Activated B cell treated with CpG ODN at 0.5 μM for 24 hours (primary cell): ENCODE data around the gene NRBF2. TPM values are rescaled to one million over a fixed set of nuclear protein-coding genes. Genes with fewer than 3 reads are reported as not detected.
A peak's percentile ranks its signal among the peaks of the same experiment; 100 is the strongest.

ENCODE experiments used
- ATAC-seq: fragments of 200-7000 bp; cut with Tn5 transposase; one replicate; pipeline ENCODE4 v1.10.0; 2021; ENCODE audit warnings: low read depth, mild to moderate bottlenecking, moderate library complexity
- CTCF ChIA-PET: fragments of 350-600 bp; sonication (Branson Sonifier 250); formaldehyde crosslinking; loops from one replicate; lab custom pipeline; 2021; ENCODE audit warnings: antibody characterized with exemption; lab: Charles Lee
- POLR2A ChIA-PET: fragments of 350-600 bp; sonication (Branson Sonifier 250); formaldehyde crosslinking; loops from one replicate; lab custom pipeline; 2021; ENCODE audit warnings: antibody characterized with exemption; lab: Charles Lee
- DNase-seq: peaks from one replicate; pipeline ENCODE4 v3.0.0; 2022
- H3K27ac Mint-ChIP-seq: one replicate; pipeline ENCODE4 v1.8.0; 2020; ENCODE audit warnings: mixed read lengths
- H3K27me3 Mint-ChIP-seq: one replicate; pipeline ENCODE4 v1.8.0; 2021; ENCODE audit warnings: mixed read lengths
- H3K36me3 Mint-ChIP-seq: one replicate; pipeline ENCODE4 v1.8.0; 2021; ENCODE audit warnings: low read depth, mixed read lengths
- H3K4me1 Mint-ChIP-seq: one replicate; pipeline ENCODE4 v1.8.0; 2021; ENCODE audit warnings: mixed read lengths
- H3K4me3 Mint-ChIP-seq: one replicate; pipeline ENCODE4 v1.8.0; 2020; ENCODE audit warnings: mild to moderate bottlenecking, mixed read lengths
- H3K9me3 Mint-ChIP-seq: one replicate; pipeline ENCODE4 v1.8.0; 2020; ENCODE audit warnings: mixed read lengths
- CTCF ChIP-seq: fragments of 200-600 bp; IDR thresholded peaks from one replicate; pipeline ENCODE4 v1.8.0; 2022; ENCODE audit warnings: antibody characterized with exemption, mild to moderate bottlenecking
- intact Hi-C: fragments of 100-400 bp; cut with micrococcal nuclease; formaldehyde crosslinking; loops from one replicate; pipeline ENCODE4 v1.15.1; 2024
- total RNA-seq: library from RNA; stranded (reverse); gene quantifications from 2 replicates; pipeline ENCODE4 v1.2.3, GENCODE V29; 2022

Gene NRBF2
- total RNA-seq, 1 donor from 2014 or later, result 26.9 TPM

DNA sequence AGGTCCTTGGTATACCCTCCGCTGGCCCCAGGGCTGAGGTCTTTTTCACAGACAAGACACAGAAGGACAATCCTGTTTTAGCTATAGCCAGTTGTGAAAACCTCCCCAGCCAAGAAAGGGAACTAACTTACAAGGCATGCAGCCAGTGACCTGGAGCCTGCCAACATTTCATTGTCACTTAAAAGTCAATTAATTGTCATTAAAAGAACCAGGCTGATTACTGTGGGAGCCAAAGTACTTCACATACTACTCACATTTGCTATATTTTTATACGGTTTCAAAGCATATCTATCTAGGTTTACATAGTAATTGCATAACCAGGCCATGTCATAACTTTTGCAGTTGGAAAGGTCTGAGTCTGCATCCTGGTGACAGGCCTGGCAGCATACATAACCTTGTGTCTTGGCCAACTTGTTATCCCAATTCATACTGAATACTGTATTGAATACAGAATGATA, 31.1 kb downstream of the NRBF2 start:
- Mint-ChIP-seq H3K9me3 (no peaks in the 10 kb centered on the region), H3K36me3 (peaks cover 37% of the 10 kb centered on the region), H3K4me1 (peaks cover 2% of the 10 kb centered on the region), H3K27ac (no peak overlapping the region), H3K4me3 (no peak overlapping the region), H3K27me3 (no peaks in the 10 kb centered on the region)
- intact Hi-C loops, result no loop called here
- DNase-seq, result no peak
- ChIA-PET CTCF (interaction anchor here (3.5 to 5.7 kb wide), 3 partner anchors 467 to 603 kb away, joined by 13 to 246 read pairs (median 85); no protein-coding TSS in a partner anchor), POLR2A (no interaction called here)
- no peak for TF ChIP-seq CTCF
- no peak for ATAC-seq

DNA sequence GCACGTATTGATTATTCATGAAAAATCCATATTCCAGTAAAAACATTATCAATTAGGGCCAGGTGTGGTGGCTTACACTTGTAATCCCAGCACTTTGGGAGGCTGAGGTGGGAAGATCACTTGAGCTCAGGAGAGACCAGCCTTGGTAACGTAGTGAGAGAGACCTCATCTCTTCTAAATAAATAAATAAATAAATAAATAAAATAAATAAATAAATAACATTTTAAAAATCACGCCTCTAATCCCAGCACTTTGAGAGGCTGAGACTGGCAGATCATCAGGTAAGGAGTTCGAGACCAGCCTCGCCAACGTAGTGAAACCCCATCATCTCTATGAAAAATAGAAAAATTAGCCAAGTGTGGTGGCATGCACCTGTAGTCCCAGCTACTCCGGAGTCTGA, 32.1 kb downstream of the NRBF2 start:
- Mint-ChIP-seq H3K4me3 (no peak overlapping the region), H3K9me3 (no peaks in the 10 kb centered on the region), H3K27me3 (no peaks in the 10 kb centered on the region), H3K4me1 (peaks cover 2% of the 10 kb centered on the region), H3K36me3 (peaks cover 47% of the 10 kb centered on the region), H3K27ac (no peak overlapping the region)
- ATAC-seq, result no peak
- no peak for DNase-seq
- no peak for TF ChIP-seq CTCF
- intact Hi-C loops, result loop anchor here (5.0 kb wide), 2 partner anchors 652 to 702 kb away; no protein-coding TSS in a partner anchor
- ChIA-PET POLR2A (no interaction called here), CTCF (interaction anchor here (2.8 to 5.7 kb wide), 4 partner anchors 300 to 602 kb away, joined by 8 to 246 read pairs (median 49); partner anchors contain the start of gene JMJD1C)

GRCh38 chr10:63166742-63167258, 33.7 kb downstream of the NRBF2 start:
- peak overlapping the region; percentile 12 for H3K27ac Mint-ChIP-seq

GRCh38 chr10:63168821-63169462, 35.8 kb downstream of the NRBF2 start:
- Mint-ChIP-seq H3K27me3 (no peaks in the 10 kb centered on the region), H3K4me3 (no peak overlapping the region), H3K9me3 (no peaks in the 10 kb centered on the region), H3K4me1 (peaks cover 25% of the 10 kb centered on the region), H3K36me3 (peaks cover 72% of the 10 kb centered on the region), H3K27ac (peak overlapping the region; percentile 35)
- intact Hi-C loops, result loop anchor here (5.0 kb wide), 2 partner anchors 648 to 698 kb away; no protein-coding TSS in a partner anchor
- CTCF ChIA-PET, result interaction anchor here (3.0 to 5.7 kb wide), 3 partner anchors 11 to 550 kb away, joined by 19 to 246 read pairs (median 85); no protein-coding TSS in a partner anchor
- ATAC-seq, result no peak
- no peak for DNase-seq
- TF ChIP-seq CTCF, result no peak
- POLR2A ChIA-PET, result no interaction called here

More at GRCh38 chr10:63166742-63167258, 33.7 kb downstream of the NRBF2 start:
- Mint-ChIP-seq H3K4me3 (no peak overlapping the region), H3K9me3 (no peaks in the 10 kb centered on the region), H3K4me1 (peaks cover 4% of the 10 kb centered on the region), H3K27me3 (no peaks in the 10 kb centered on the region), H3K36me3 (peaks cover 59% of the 10 kb centered on the region)
- CTCF ChIA-PET, result interaction anchor here (0.6 to 5.7 kb wide), 39 partner anchors 9 to 875 kb away, joined by 3 to 246 read pairs (median 4); partner anchors contain the start of genes JMJD1C and NRBF2
- ATAC-seq, result peak; percentile 88
- intact Hi-C loops, result loop anchor here (1.0 to 5.0 kb wide), 6 partner anchors 298 to 701 kb away; partner anchors contain the start of gene JMJD1C
- DNase-seq, result no peak
- POLR2A ChIA-PET, result interaction anchor here (0.8 to 2.1 kb wide), 6 partner anchors 9 to 553 kb away, joined by 3 to 9 read pairs (median 4); no protein-coding TSS in a partner anchor
- TF ChIP-seq CTCF, result no peak

GRCh38 chr10:63169624-63170023, 36.5 kb downstream of the NRBF2 start:
- Mint-ChIP-seq H3K27ac (peak overlapping the region; percentile 35), H3K4me3 (no peak overlapping the region), H3K27me3 (no peaks in the 10 kb centered on the region), H3K36me3 (peaks cover 76% of the 10 kb centered on the region), H3K9me3 (no peaks in the 10 kb centered on the region), H3K4me1 (peaks cover 32% of the 10 kb centered on the region)
- CTCF ChIA-PET, result interaction anchor here (1.0 to 5.7 kb wide), 2 partner anchors 550 to 598 kb away, joined by 4 to 246 read pairs; no protein-coding TSS in a partner anchor
- DNase-seq, result no peak
- POLR2A ChIA-PET, result no interaction called here
- no peak for ATAC-seq
- intact Hi-C loops, result loop anchor here (5.0 kb wide), 3 partner anchors 38 to 698 kb away; no protein-coding TSS in a partner anchor
- no peak for TF ChIP-seq CTCF
